CD14-positive monocyte (primary cell): ENCODE results near the gene GIGYF1. TPM values are rescaled to one million over a fixed set of nuclear protein-coding genes. Genes with fewer than 3 reads are reported as not detected.
A peak's percentile ranks its signal among the peaks of the same experiment; 100 is the strongest.

Source experiments
- DNase-seq, 3 donors: peaks; one replicate each; pipeline ENCODE4 v3.0.0-alpha.2; 2011 to 2022
- H2AFZ ChIP-seq: 2 replicates; pipeline ENCODE4 v1.6.0; 2012; ENCODE audit warnings: mild to moderate bottlenecking, low read depth, low read length, inconsistent platforms; ENCODE audit not compliant: insufficient read depth, poor library complexity, severe bottlenecking
- H3K27ac ChIP-seq, 2 donors: 1 replicate in 1 of 2; 2 replicates in 1 of 2; pipeline ENCODE4 v1.5.1; 2012 to 2013; ENCODE audit warnings: low read length in 2 of 2, control low read depth in 1 of 2, inconsistent platforms in 1 of 2, low read depth in 1 of 2, mild to moderate bottlenecking in 1 of 2
- H3K27me3 ChIP-seq, 2 donors: one replicate each; pipeline versions ENCODE4 v1.6.0 to v1.6.1; 2011 to 2013; ENCODE audit warnings: low read length in 2 of 2; ENCODE audit not compliant: control insufficient read depth in 2 of 2, insufficient read depth in 2 of 2
- H3K36me3 ChIP-seq, 2 donors: replicated peaks in 1 of 2; 1 replicate in 1 of 2; 2 replicates in 1 of 2; pipeline versions ENCODE4 v1.5.1 to v1.6.1; 2012 to 2013; ENCODE audit warnings: low read length in 2 of 2, control low read depth in 1 of 2, inconsistent platforms in 1 of 2, mild to moderate bottlenecking in 1 of 2; ENCODE audit not compliant: insufficient read depth in 2 of 2, control insufficient read depth in 1 of 2
- H3K4me1 ChIP-seq, 2 donors: 1 replicate in 1 of 2; 2 replicates in 1 of 2; pipeline versions ENCODE4 v1.5.1 to v1.6.1; 2012 to 2013; ENCODE audit warnings: low read length in 2 of 2, control low read depth in 1 of 2, inconsistent platforms in 1 of 2, mild to moderate bottlenecking in 1 of 2, moderate library complexity in 1 of 2; ENCODE audit not compliant: insufficient read depth in 2 of 2, control insufficient read depth in 1 of 2
- H3K4me2 ChIP-seq: replicated peaks from 2 replicates; pipeline ENCODE3; 2012; ENCODE audit warnings: low read length, moderate library complexity, mild to moderate bottlenecking; ENCODE audit not compliant: poor library complexity, severe bottlenecking; ENCODE audit errors: extremely low read depth
- H3K4me3 ChIP-seq, 3 experiments: fragments of 200-600 bp in 1 of 3; sonication (generic) in 1 of 3; replicated peaks in 1 of 3; 1 replicate in 2 of 3; 2 replicates in 1 of 3; pipeline ENCODE4 v1.5.1; 2011 to 2013; ENCODE audit warnings: low read length in 3 of 3, mild to moderate bottlenecking in 3 of 3, control low read depth in 2 of 3, low read depth in 2 of 3, inconsistent platforms in 1 of 3, moderate library complexity in 1 of 3
- H3K79me2 ChIP-seq: 2 replicates; pipeline ENCODE4 v1.6.0; 2012; ENCODE audit warnings: mild to moderate bottlenecking, control low read depth, inconsistent platforms, low read length, moderate library complexity; ENCODE audit not compliant: insufficient read depth
- H3K9ac ChIP-seq: 2 replicates; pipeline ENCODE4 v1.6.0; 2017; ENCODE audit warnings: low read length, mild to moderate bottlenecking; ENCODE audit not compliant: insufficient read depth, poor library complexity, severe bottlenecking
- H3K9me3 ChIP-seq, 2 donors: replicated peaks in 1 of 2; 1 replicate in 1 of 2; 2 replicates in 1 of 2; pipeline versions ENCODE4 v1.5.1 to v1.6.1; 2012 to 2013; ENCODE audit warnings: low read length in 2 of 2, control low read depth in 1 of 2; ENCODE audit not compliant: control insufficient read depth in 1 of 2, insufficient read depth in 1 of 2
- H4K20me1 ChIP-seq: 2 replicates; pipeline ENCODE4 v1.6.0; 2012; ENCODE audit warnings: mild to moderate bottlenecking, low read length, control low read depth, moderate library complexity; ENCODE audit not compliant: insufficient read depth
- H3K27ac Mint-ChIP-seq, 7 donors: one replicate each; pipeline ENCODE4 v1.8.0; 2020; ENCODE audit warnings: mild to moderate bottlenecking in 7 of 7, mixed read lengths in 7 of 7, moderate library complexity in 6 of 7, inconsistent platforms in 2 of 7
- H3K27me3 Mint-ChIP-seq, 3 donors: one replicate each; pipeline ENCODE4 v1.8.0; 2021 to 2022; ENCODE audit warnings: low read depth in 3 of 3, mild to moderate bottlenecking in 3 of 3, mixed read lengths in 3 of 3, moderate library complexity in 3 of 3, inconsistent platforms in 1 of 3
- H3K36me3 Mint-ChIP-seq, 2 donors: one replicate each; pipeline ENCODE4 v1.8.0; 2020; ENCODE audit warnings: mixed read lengths in 2 of 2, inconsistent platforms in 1 of 2, mild to moderate bottlenecking in 1 of 2
- H3K4me1 Mint-ChIP-seq: one replicate; pipeline ENCODE4 v1.8.0; 2020; ENCODE audit warnings: mild to moderate bottlenecking, mixed read lengths
- H3K4me3 Mint-ChIP-seq, 2 donors: one replicate each; pipeline ENCODE4 v1.8.0; 2020; ENCODE audit warnings: mild to moderate bottlenecking in 2 of 2, mixed read lengths in 2 of 2, moderate library complexity in 1 of 2
- H3K9me3 Mint-ChIP-seq, 7 donors: one replicate each; pipeline ENCODE4 v1.8.0; 2020 to 2022; ENCODE audit warnings: mixed read lengths in 7 of 7, mild to moderate bottlenecking in 6 of 7, moderate library complexity in 6 of 7, inconsistent platforms in 2 of 7
- CTCF ChIP-seq: fragments of 200-600 bp; IDR thresholded peaks from one replicate; pipeline ENCODE4 v1.8.0; 2022; ENCODE audit warnings: antibody characterized with exemption, mild to moderate bottlenecking
- WGBS: methylation state at CpG from one replicate; pipeline ENCODE4 v1.1.5; 2013; ENCODE audit warnings: missing lambda C conversion rate; ENCODE audit not compliant: insufficient coverage; 5-methylcytosine and 5-hydroxymethylcytosine counted together
- intact Hi-C, 2 donors: fragments of 100-400 bp; cut with micrococcal nuclease; formaldehyde crosslinking; loops; one replicate each; pipeline versions ENCODE4 v1.15.0 to v1.15.1; 2023
- polyA plus RNA-seq, 3 donors: library from polyadenylated mRNA; depleted of rRNA in 1 of 3; unstranded in 2 of 3; stranded (reverse) in 1 of 3; fragments of 300-500 nt in 2 of 3; fragments of >200 nt in 1 of 3; fragmentation: Illumina TruSeq in 2 of 3; gene quantifications; 1 replicate in 2 of 3; 2 replicates in 1 of 3; pipeline ENCODE4 v1.2.3, GENCODE V29; 2012 to 2021

The GIGYF1 gene
- polyA plus RNA-seq, 3 donors = 0.30 to 30.6 (median 0.34) TPM

DNA sequence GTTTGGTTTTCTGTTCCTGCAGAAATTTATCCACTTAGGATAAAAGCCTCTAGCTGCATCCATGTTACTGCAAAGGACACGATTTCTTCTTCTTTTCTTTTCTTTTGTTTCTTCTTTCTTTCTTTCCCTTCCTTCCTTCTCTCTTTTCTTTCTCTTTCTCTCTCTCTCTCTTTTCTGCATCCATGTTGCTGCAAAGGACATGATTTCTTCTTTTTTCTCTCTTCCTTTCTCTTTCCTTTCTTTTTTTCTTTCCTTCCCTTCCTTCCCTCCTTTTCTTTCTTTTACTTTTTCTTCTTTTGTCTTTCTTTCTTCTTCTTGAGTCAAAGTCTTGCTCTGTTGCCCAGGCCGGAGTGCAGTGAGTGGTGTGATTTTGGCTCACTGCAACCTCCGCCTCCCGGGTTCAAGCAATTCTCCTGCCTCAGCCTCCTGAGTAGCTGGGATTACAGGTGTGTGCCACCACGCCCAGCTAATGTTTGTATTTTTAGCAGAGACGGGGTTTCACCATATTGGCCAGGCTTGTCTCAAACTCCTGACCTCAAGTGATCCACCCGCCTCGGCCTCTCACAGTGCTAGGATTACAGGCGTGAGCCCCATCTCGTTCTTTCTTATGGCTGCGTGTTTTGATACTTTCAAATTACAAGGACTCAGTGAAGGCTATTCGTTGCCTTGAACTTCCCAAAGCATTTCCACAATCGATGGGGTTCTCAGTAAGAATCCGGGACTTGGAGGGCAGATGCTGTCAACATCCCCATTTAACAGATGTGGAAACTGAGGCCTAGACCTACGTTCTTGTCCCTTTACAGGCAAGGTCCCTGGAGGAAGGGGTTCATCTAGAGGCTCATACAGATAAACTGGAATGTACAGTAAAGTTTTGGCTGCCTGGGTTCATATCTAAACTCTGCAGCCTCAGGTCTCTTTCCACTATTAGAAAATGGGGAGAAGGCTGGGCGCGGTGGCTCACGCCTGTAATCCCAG is 22.4 kb downstream of the GIGYF1 start:
- Histone ChIP-seq H3K9ac (no peak overlapping the region), H3K4me2 (no peak overlapping the region), H2AFZ (no peak overlapping the region), H3K79me2 (peaks cover 28% of the 10 kb centered on the region), H4K20me1 (peaks cover 16% of the 10 kb centered on the region), H3K9me3 (no peaks in the 10 kb centered on the region), H3K27me3 (no peaks in the 10 kb centered on the region), H3K27ac (no peak overlapping the region), H3K4me3 (no peak overlapping the region), H3K4me1 (peaks cover 12 to 24% of the 10 kb centered on the region in 2 donors), H3K36me3 (peaks cover 3 to 4% of the 10 kb centered on the region in 2 donors)
- TF ChIP-seq CTCF = no peak
- Mint-ChIP-seq H3K9me3 (peaks cover 0 to 3% (median 0%) of the 10 kb centered on the region in 7 donors), H3K27me3 (peaks cover 10 to 21% (median 13%) of the 10 kb centered on the region in 3 donors), H3K36me3 (peaks cover 4% of the 10 kb centered on the region in 2 donors), H3K4me1 (peaks cover 17% of the 10 kb centered on the region), H3K27ac (peak overlapping the region in 1 of 7 donors; percentile 68), H3K4me3 (peak overlapping the region in 1 of 2 donors; percentile 1)
- intact Hi-C loops = loop anchor here (5.0 to 10.0 kb wide), 3 partner anchors 36 to 547 kb away; partner anchors contain the start of genes MBLAC1 (in 1 of the 2), POP7 (in 1 of the 2) and PPP1R35 (in 1 of the 2)
- WGBS = 92% methylated on average over 16 of the region's 18 CpGs
- DNase-seq = no peak

DNA sequence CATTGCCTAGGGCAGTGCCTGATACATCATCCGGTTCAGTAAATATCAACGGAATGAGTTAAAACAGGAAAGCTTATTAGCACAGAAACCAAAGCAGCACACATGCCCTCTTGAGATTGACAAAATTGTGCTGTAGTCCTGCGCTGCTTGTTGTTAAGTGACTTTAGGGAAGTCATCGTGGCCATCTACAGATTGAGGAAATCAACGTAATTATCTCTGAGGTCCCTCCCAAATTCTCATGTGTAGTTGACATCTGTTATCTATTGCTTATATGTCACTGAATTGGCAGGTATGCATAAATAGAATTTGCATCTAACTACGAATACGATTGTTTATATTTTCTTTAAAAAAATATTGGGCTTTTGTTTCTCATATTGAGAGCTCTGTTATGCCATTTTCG is 24.0 kb downstream of the GIGYF1 start:
- 76% methylated on average over 2 of the region's 8 CpGs for WGBS
- intact Hi-C loops = loop anchor here (5.0 to 10.0 kb wide), 3 partner anchors 37 to 545 kb away; partner anchors contain the start of genes MBLAC1 (in 1 of the 2), POP7 (in 1 of the 2) and PPP1R35 (in 1 of the 2)

More for the DNA sequence above, 24.0 kb downstream of the GIGYF1 start:
- Histone ChIP-seq H2AFZ (no peak overlapping the region), H3K79me2 (peaks cover 14% of the 10 kb centered on the region), H3K27me3 (no peaks in the 10 kb centered on the region), H3K4me3 (no peak overlapping the region), H3K9ac (no peak overlapping the region), H3K36me3 (no peaks in the 10 kb centered on the region), H3K27ac (no peak overlapping the region), H4K20me1 (peaks cover 6% of the 10 kb centered on the region), H3K4me2 (no peak overlapping the region), H3K4me1 (peaks cover 7 to 17% of the 10 kb centered on the region in 2 donors), H3K9me3 (no peaks in the 10 kb centered on the region)
- H3K27me3 Mint-ChIP-seq = peaks cover 12 to 23% (median 17%) of the 10 kb centered on the region in 3 donors
- DNase-seq = peak in 2 of 3 donors; percentile 13 to 27
- H3K4me3 Mint-ChIP-seq = no peak overlapping the region
- H3K36me3 Mint-ChIP-seq = no peaks in the 10 kb centered on the region
- H3K9me3 Mint-ChIP-seq = peaks cover 0 to 3% (median 1%) of the 10 kb centered on the region in 7 donors
- TF ChIP-seq CTCF = no peak
- H3K4me1 Mint-ChIP-seq = peaks cover 12% of the 10 kb centered on the region
- no peak overlapping the region for H3K27ac Mint-ChIP-seq
